ENCODE results near the gene SPAG9.

Gene SPAG9

DNA sequence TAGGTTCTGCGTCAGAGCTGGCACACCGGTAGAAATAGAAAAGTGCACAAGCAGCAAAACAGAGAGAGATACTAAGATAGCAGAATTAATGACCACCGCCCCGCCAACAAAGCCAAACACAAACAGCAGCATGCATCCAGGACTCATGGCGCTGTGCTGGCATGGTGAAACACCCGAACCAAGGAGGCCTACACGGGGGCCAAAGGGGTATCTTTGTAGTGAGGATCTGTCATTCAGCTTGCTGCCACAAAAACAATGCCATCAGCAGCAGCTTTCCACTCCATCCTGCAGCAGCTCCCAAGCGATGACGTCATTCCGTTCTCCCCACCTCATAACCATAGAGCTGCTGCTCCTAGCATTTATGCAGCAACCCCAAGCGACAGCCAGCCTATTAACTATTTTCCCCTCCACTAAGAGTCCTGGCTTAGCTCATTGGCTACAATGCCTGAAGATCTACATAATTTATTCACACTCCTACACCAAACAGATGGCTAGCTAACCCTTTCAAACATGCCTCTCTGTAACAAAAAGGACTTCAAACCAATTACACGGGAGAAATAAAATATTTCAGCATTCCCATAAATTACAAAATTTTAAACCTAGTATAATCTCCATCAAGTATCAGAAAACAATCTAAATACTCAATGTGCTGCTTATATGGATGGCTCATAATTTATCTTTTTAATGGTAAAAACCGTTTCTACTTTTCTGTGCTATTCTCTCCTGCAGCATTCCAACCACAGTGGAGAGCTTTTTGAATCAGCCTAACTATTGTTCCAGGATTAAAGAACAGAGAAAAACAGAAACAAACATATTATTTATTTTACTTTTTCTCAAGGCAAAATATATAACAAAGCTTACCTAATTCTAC lies 73.9 kb downstream of the SPAG9 start:
- peak; percentile 89 for DNase-seq (ENCODE audit: low read depth)
- peak overlapping the region; percentile 45 for H3K4me3 ChIP-seq (ENCODE audit: low read length)
- no peak for TF ChIP-seq CTCF (conservative IDR thresholded peaks at IDR 0.05; ENCODE audit: low read length)

DNA sequence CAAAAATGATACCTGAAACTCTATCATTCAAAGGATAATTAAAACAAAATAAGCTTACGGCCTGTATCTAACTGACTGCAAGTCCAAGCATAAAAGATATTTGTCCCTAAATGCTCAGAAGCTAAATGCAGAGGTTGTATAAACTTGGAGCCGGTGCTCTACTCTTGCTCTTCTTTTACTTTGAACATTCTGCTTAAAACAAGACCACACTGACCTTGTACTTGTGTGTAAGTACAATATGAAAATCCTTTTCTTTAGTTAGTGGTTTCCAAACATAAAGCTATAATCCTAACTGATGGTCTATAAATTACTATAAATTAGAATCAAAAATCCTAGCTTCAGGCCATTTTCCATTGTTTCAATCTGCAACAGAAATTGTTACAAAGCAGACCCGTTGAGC lies 74.6 kb downstream of the SPAG9 start:
- H3K4me3 ChIP-seq (ENCODE audit: low read length) = peak overlapping the region; percentile 45
- no peak for TF ChIP-seq CTCF (conservative IDR thresholded peaks at IDR 0.05; ENCODE audit: low read length)
- no peak for DNase-seq (ENCODE audit: low read depth)

- TF ChIP-seq CTCF (conservative IDR thresholded peaks at IDR 0.05; ENCODE audit: low read length) = no peak
- DNase-seq (ENCODE audit: low read depth) = peak; percentile 43
- H3K4me3 ChIP-seq (ENCODE audit: low read length) = no peak overlapping the region
Observed at GRCh38 chr17:51045621-51046020, 75.0 kb downstream of the SPAG9 start.

- no peak for TF ChIP-seq CTCF (conservative IDR thresholded peaks at IDR 0.05; ENCODE audit: low read length)
- no peak for DNase-seq (ENCODE audit: low read depth)
- no peak overlapping the region for H3K4me3 ChIP-seq (ENCODE audit: low read length)
Observed at GRCh38 chr17:51044976-51045375, 75.7 kb downstream of the SPAG9 start.

- no peak for TF ChIP-seq CTCF (conservative IDR thresholded peaks at IDR 0.05; ENCODE audit: low read length)
- H3K4me3 ChIP-seq (ENCODE audit: low read length) = no peak overlapping the region
- DNase-seq (ENCODE audit: low read depth) = no peak
Observed at GRCh38 chr17:51036084-51036483, 84.6 kb downstream of the SPAG9 start.

DNA sequence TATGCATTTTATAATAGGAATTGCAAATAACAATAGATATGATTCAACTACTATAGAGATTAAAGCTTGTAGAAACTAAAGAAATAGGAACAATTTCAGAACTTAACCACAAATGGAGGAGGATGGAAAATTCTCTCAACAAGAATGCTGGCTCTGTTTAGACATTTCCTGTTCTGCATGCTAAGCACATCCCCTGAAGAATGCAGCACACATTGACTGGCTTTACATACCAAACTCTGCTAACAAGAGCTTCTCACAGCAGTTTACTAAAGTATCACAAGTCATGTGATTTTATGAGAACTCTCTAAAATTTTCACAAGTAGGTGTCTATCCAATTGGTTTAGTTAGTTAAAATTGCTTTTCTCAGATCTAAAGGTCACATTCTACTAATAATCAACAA lies 85.2 kb downstream of the SPAG9 start:
- TF ChIP-seq CTCF (conservative IDR thresholded peaks at IDR 0.05; ENCODE audit: low read length) = no peak
- no peak overlapping the region for H3K4me3 ChIP-seq (ENCODE audit: low read length)
- peak; percentile 96 for DNase-seq (ENCODE audit: low read depth)

DNA sequence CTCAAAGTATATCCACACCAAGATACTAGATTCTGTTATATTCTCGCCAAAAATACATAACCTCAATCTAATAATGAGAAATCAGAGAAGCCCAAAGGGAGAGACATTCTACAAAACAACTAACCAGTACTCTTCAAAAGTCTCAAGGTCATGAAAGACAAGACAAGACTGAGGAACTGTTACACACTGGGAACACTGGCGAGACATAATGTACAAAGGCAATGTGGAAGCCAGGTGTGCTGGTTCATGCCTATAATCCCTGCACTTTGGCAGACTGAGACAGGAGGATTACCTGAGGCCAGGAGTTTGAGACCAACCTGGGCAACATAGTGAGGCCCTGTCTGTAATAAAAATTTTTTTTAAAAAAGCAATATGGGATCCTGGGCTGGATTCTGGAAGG lies 85.9 kb downstream of the SPAG9 start:
- DNase-seq (ENCODE audit: low read depth) = no peak
- no peak for TF ChIP-seq CTCF (conservative IDR thresholded peaks at IDR 0.05; ENCODE audit: low read length)
- H3K4me3 ChIP-seq (ENCODE audit: low read length) = no peak overlapping the region
